Effector memory CD4-positive, alpha-beta T cell (primary cell): ENCODE measurements around the gene C1QTNF1.
"Not testable (repeated sequence)": the region's sequence is repeated elsewhere in the genome, so short reads cannot be mapped to it uniquely, and the experiment has no call there.

Experiments
- DNase-seq, 3 donors: peaks; one replicate each; pipeline ENCODE4 v3.0.0-alpha.2; 2020
- H3K27ac ChIP-seq: 2 replicates; pipeline ENCODE4 v1.7.0; 2013; ENCODE audit warnings: mild to moderate bottlenecking, low read length, moderate library complexity; ENCODE audit not compliant: insufficient read depth, poor library complexity, severe bottlenecking
- H3K27me3 ChIP-seq: replicated peaks from 2 replicates; pipeline ENCODE4 v1.7.0; 2013; ENCODE audit warnings: mild to moderate bottlenecking, low read length; ENCODE audit not compliant: insufficient read depth, control insufficient read depth, poor library complexity, severe bottlenecking
- H3K36me3 ChIP-seq: 2 replicates; pipeline ENCODE4 v1.7.0; 2013; ENCODE audit warnings: mild to moderate bottlenecking, low read length, moderate library complexity; ENCODE audit not compliant: control insufficient read depth, insufficient read depth
- H3K4me1 ChIP-seq: 2 replicates; pipeline ENCODE4 v1.7.0; 2013; ENCODE audit warnings: low read length, mild to moderate bottlenecking; ENCODE audit not compliant: control insufficient read depth, insufficient read depth, poor library complexity, severe bottlenecking
- H3K4me3 ChIP-seq: 2 replicates; pipeline ENCODE4 v1.7.0; 2013; ENCODE audit warnings: low read length, low read depth, mild to moderate bottlenecking; ENCODE audit not compliant: insufficient read depth, poor library complexity, severe bottlenecking
- H3K9me3 ChIP-seq: 2 replicates; pipeline ENCODE4 v1.7.0; 2013; ENCODE audit warnings: mild to moderate bottlenecking, low read length, moderate library complexity; ENCODE audit not compliant: control insufficient read depth

C1QTNF1 gene

DNA sequence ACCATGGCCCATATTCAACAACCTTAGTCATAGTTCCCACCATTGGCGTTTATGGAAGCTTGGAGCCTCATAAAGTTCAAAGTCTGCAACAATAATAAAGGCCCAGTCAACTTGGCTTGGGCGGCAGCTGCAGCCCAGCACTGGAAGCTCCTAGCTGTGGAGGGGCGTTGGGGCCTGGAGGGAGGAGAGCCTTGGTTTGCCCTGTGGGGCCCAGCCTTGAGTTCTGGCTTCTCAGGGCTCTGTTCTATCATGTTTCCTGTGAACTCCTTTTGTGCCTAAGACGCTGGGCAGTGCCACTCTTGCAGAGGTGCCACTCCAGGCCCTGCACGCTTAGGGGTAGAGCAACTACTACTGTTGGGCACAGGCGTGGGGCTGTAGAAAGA is 49.7 kb downstream of the C1QTNF1 start:
- H3K27me3 ChIP-seq, result no peaks in the 10 kb centered on the region
- peaks cover 8% of the 10 kb centered on the region for H3K4me1 ChIP-seq
- no peak overlapping the region for H3K4me3 ChIP-seq
- no peak for DNase-seq
- no peaks in the 10 kb centered on the region for H3K9me3 ChIP-seq
- no peak overlapping the region for H3K27ac ChIP-seq
- H3K36me3 ChIP-seq, result peaks cover 7% of the 10 kb centered on the region

DNA sequence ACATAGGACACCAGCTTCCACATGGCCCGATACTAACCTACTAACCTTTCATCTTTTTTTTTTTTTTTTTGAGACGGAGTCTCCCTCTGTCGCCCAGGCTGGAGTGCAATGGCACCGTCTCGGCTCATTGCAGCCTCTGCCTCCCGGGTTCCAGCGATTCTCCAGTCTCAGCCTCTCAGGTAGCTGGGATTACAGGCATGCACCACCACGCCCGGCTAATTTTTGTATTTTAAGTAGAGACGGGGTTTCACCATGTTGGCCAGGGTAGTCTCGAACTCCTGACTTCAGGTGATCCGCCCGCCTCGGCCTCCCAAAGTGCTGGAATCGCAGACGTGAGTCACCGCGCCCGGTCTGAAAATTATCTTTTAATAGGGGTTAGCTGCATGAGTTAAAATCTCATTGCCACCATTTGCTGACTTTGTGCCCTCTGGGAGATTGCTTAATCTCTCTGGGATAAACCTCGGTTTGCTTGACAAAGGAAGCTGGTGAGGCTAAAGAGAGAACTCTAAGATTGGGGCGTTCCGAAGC is 50.2 kb downstream of the C1QTNF1 start:
- H3K4me1 ChIP-seq, DNase-seq, H3K27me3 ChIP-seq, H3K9me3 ChIP-seq: not testable (repeated sequence)
- Histone ChIP-seq H3K27ac (peak overlapping the region; percentile 8), H3K4me3 (peak overlapping the region; percentile 89), H3K36me3 (peaks cover 11% of the 10 kb centered on the region)

DNA sequence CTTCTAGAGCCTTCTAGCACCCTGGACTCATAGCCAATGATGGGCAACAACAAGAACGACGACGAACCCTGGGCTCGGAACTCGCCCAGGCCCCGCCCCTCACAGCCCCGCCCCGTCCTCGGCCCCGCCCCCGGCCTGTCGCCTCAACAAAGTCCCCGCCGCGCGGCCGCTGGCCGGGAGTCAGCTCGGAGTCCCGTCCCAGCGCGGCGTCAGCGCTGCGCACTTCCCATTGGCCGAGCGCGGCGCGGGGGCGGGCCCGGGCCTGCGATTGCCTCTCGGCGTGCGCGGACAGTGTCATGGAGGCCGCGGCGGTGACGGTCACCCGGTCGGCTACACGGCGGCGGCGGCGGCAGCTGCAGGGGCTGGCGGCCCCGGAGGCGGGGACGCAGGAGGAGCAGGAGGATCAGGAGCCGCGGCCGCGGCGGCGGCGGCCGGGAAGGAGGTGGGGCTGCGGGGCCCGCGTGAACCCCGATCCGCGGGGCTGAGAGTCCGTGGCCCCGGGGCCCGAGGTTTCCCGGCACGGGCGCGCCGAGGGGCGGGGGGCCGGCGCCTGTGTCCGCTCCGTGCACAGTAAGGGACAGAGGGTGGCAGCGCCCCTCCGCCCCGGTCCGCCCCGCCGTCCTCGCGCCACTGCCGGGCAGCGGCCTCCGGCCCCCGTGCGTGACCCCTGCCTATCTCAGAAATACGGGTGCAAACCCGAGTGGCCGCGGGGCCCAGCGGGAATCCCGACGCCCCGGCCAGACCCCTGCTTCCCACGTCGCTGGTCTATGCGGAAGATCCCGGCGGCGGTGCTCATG is 50.9 kb downstream of the C1QTNF1 start, which contains the start of gene ENGASE:
TSS of gene ENGASE (plus strand) at position 176 of the 797 bp plus-strand sequence. CDS start at position 297, 121 bp downstream.
- DNase-seq, result peak; percentile 84 to 88 (median 88)
- Histone ChIP-seq H3K4me1 (peaks cover 8% of the 10 kb centered on the region), H3K27ac (peak within 1 kb of the TSS; percentile 63), H3K4me3 (peak within 1 kb of the TSS; percentile 89), H3K27me3 (no peaks in the 10 kb centered on the region), H3K9me3 (no peaks in the 10 kb centered on the region), H3K36me3 (peaks cover 16% of the 10 kb centered on the region)

DNA sequence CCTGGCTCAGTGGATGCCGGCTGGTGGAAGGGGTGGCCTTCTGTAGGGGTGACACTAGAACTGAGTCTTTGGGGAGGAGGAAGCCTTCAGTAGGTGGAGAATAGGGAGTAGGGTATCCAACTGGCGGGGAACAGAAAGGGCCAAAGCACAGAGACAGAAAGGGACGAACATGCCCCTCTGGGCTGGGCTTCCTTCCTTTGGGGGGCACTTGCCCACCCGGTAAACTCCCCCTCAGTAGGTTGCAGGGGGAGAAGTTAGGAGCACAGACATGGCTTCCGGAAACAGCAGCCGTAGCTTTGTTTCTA is 51.4 kb downstream of the C1QTNF1 start:
- Histone ChIP-seq H3K36me3 (peaks cover 20% of the 10 kb centered on the region), H3K27me3 (no peaks in the 10 kb centered on the region), H3K27ac (peak overlapping the region; percentile 63), H3K9me3 (no peaks in the 10 kb centered on the region), H3K4me1 (peaks cover 8% of the 10 kb centered on the region), H3K4me3 (peak overlapping the region; percentile 89)
- no peak for DNase-seq

DNA sequence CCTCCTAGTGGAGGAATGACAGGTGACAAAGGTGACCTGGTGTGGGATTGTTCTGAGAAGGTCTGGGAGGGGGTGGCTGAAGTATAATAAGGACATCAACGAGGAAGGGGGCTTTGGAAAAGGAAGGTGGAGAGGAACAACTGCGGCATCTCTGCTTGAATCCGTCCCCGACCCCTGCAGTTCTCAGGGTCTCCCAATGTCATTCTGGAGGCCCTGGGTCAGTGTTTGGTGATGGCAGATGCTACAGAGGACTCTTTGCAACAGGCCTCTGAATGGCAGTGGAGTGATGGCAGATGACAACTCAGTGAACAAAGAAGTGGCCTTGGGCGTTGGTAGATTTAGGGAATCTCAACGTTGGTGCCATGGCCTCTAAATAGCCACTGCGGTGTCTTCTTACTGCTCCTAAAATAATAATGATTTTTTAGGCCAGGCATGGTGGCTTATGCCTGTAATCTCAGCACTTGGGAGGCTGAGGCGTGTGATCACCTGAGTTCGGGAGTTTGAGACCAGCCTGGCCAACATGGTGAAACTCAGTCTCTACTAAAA is 52.0 kb downstream of the C1QTNF1 start:
- Histone ChIP-seq H3K27ac (no peak overlapping the region), H3K4me3 (no peak overlapping the region)

DNA sequence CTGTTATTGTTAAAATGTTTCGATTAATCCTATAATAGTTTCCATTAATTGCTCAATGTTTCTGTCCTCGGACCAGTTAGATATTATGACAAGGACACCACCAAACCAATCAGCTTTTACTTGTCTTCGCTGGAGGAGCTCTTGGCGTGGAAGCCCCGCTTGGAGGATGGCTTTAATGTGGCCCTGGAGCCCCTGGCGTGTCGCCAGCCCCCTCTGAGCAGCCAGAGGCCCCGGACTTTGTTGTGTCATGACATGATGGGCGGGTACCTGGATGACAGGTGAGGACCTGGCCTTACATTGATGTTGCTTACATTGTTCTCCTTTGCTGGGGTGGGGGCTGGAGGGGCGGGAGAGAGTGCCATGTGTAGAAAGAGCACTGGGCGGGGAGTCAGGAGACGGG is 53.6 kb downstream of the C1QTNF1 start:
- Histone ChIP-seq H3K4me1 (peaks cover 8% of the 10 kb centered on the region), H3K27me3 (no peaks in the 10 kb centered on the region), H3K9me3 (no peaks in the 10 kb centered on the region), H3K4me3 (no peak overlapping the region), H3K36me3 (peaks cover 25% of the 10 kb centered on the region), H3K27ac (no peak overlapping the region)
- DNase-seq, result no peak

More for the DNA sequence above, 52.0 kb downstream of the C1QTNF1 start:
- H3K27me3 ChIP-seq, result no peaks in the 10 kb centered on the region
- H3K36me3 ChIP-seq, result peaks cover 25% of the 10 kb centered on the region
- no peak for DNase-seq
- H3K9me3 ChIP-seq, result no peaks in the 10 kb centered on the region
- peaks cover 8% of the 10 kb centered on the region for H3K4me1 ChIP-seq

DNA sequence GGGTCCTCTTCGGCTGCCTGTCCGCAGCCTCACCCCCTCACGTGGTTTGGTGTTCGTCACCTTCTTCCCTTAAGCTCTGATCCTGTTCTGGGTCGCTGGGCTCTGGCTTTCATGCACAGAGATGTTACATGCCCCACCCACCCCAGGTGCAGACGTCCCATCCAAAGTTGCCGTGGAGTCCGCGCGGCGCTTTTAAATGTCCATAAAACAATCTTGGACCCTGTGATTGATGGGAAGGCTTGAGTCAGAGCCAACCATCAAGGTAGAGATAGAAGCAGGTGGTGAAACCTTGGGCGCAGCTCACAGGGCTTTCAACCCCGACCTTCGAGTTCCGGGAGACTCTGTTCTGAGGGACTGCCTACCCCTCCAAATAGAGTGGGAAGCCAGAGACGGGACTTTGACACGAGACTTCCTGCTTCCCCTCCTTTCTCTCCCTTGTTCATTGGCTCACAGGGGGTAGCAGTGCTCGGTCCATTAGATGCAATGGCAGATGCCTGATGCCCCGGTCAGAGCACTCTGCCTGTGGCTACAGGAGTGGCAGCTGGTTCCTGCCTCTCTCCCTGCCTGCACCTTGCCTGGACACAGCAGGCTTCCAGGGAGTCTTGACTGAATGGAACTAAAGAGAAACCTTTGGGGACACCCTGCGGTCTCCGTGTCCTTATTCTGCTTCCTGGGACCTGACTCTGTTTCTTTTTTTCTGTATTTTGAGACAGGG is 54.7 kb downstream of the C1QTNF1 start:
- H3K4me1 ChIP-seq, result peaks cover 8% of the 10 kb centered on the region
- no peaks in the 10 kb centered on the region for H3K27me3 ChIP-seq
- H3K9me3 ChIP-seq, result no peaks in the 10 kb centered on the region
- no peak overlapping the region for H3K27ac ChIP-seq
- peaks cover 29% of the 10 kb centered on the region for H3K36me3 ChIP-seq
- no peak for DNase-seq
- H3K4me3 ChIP-seq, result no peak overlapping the region

DNA sequence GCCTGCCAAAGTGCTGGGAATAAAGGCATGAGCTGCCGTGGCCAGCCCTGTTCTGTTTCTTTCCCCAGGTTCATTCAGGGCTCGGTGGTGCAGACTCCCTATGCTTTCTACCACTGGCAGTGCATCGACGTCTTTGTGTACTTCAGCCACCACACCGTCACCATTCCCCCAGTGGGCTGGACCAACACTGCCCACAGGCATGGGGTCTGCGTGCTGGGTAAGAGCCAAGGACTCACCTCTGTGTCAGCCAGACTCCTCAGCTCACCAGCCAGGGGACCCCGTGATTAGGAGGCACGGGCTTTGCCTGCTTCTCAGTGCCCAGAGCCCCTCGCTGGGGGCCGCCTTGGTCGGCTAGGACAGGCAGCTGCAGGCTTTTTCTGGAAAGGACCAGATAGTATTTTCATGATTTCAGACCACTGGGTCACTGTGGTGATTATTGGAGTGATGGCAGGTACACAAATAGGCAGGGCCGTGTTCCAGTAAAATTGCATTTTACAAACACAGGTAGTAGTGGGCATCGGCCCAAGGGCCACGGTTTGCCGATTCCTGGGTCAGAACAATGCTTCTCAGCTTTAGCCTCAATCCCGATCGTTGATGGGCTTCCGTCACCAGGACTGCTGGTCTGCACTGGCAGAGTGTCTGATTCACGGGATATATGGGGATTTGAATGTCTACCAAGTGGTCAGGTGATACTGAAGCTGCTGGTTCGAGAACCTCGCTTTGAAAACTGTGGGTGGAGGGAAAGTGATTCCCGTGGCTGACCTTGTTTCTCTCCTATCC is 55.6 kb downstream of the C1QTNF1 start:
- Histone ChIP-seq H3K4me1 (peaks cover 8% of the 10 kb centered on the region), H3K27ac (no peak overlapping the region), H3K9me3 (no peaks in the 10 kb centered on the region), H3K4me3 (no peak overlapping the region), H3K27me3 (no peaks in the 10 kb centered on the region), H3K36me3 (peaks cover 37% of the 10 kb centered on the region)
- no peak for DNase-seq

DNA sequence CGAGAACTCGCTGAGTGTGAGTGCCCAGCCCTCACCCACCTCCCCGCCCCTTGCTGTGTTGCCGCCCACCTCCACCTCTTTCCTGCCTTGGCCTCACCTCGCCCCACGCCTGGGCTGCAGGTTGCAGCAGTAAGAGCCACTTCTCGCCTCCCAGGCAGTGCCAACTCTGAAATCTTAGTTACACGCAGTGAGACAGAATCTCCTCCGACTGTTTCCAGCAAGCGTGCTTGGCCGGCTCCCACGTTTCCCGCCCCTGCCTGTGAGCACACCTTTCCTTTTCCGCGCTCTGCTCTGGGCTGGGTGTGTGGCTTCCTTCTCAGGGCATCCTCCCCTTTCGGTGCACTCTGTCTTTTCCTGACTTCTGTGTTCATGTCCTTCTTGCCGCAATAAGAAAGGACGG is 56.4 kb downstream of the C1QTNF1 start:
- no peak overlapping the region for H3K27ac ChIP-seq
- H3K4me1 ChIP-seq, result peaks cover 6% of the 10 kb centered on the region
- peaks cover 44% of the 10 kb centered on the region for H3K36me3 ChIP-seq
- no peak for DNase-seq
- no peaks in the 10 kb centered on the region for H3K9me3 ChIP-seq
- H3K27me3 ChIP-seq, result no peaks in the 10 kb centered on the region
- H3K4me3 ChIP-seq, result no peak overlapping the region
